Activated T-cell treated with anti-CD3 and anti-CD28 coated beads for 4 hours (primary cell): ENCODE measurements around the gene BNC1.

ENCODE experiments used
- DNase-seq: peaks from one replicate; pipeline ENCODE4 v3.0.0-alpha.2; 2020

Gene BNC1, protein sequence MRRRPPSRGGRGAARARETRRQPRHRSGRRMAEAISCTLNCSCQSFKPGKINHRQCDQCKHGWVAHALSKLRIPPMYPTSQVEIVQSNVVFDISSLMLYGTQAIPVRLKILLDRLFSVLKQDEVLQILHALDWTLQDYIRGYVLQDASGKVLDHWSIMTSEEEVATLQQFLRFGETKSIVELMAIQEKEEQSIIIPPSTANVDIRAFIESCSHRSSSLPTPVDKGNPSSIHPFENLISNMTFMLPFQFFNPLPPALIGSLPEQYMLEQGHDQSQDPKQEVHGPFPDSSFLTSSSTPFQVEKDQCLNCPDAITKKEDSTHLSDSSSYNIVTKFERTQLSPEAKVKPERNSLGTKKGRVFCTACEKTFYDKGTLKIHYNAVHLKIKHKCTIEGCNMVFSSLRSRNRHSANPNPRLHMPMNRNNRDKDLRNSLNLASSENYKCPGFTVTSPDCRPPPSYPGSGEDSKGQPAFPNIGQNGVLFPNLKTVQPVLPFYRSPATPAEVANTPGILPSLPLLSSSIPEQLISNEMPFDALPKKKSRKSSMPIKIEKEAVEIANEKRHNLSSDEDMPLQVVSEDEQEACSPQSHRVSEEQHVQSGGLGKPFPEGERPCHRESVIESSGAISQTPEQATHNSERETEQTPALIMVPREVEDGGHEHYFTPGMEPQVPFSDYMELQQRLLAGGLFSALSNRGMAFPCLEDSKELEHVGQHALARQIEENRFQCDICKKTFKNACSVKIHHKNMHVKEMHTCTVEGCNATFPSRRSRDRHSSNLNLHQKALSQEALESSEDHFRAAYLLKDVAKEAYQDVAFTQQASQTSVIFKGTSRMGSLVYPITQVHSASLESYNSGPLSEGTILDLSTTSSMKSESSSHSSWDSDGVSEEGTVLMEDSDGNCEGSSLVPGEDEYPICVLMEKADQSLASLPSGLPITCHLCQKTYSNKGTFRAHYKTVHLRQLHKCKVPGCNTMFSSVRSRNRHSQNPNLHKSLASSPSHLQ

DNA sequence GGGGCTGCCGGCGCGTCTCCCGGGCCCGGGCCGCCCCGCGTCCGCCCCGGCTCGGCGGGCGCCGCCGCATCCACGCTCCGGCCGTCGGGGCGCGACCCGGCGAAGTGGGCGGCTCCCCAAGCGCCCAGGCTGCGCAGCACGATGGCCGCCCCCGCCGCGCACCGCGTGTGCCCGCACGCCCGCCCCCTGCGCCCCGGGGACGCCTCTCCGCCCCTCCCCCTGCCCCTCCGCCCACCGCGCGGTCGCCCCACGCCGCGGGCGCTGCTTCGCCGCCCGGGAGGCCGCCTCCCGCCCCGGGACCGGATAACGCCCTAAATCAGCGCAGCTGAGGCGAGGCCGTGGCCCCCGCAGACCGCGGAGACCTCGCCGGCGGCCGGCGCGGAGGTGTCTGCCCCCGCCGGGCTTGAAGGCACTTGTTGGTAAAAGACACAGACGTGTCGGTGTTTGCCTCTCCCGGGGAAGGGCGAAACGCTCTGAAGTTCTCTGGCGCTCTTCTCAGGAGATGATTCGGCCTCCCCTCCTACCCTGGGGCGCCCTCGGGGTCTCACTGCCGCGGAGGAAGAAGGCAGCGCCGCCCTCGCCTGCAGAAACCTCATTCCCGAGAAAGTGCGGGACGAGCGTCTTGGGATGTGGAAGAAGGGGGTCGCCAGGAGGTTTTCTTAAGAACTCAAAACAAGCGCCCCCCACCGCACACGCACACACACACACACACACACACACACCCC is at the start of gene BNC1:
BNC1 (minus strand) TSS at position 106 of the 725 bp plus-strand sequence; CDS start at position 70, 36 bp downstream.
- no peak for DNase-seq

GRCh38 chr15:83327041-83327440 is 42.6 kb upstream of the BNC1 start:
- DNase-seq = no peak

DNA sequence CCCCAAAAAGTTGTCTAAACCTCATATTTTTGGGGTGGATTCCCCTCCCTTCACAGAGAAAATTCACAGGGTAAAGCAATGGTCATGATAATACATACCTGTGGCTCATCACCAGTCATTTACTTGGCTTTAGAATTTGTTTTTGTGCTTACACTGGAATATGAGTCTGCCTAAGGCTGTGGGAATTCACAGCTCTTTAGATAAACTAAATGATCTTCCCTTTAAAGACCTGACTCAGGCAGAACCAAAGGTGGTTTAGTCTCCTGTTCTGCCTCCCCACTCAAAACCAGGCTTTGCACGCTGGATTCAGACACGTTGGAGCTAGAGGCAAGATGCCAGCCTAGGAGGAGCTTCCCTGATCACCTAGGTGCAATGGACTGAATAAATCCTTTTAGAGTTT is 40.3 kb upstream of the BNC1 start:
- DNase-seq = no peak

DNA sequence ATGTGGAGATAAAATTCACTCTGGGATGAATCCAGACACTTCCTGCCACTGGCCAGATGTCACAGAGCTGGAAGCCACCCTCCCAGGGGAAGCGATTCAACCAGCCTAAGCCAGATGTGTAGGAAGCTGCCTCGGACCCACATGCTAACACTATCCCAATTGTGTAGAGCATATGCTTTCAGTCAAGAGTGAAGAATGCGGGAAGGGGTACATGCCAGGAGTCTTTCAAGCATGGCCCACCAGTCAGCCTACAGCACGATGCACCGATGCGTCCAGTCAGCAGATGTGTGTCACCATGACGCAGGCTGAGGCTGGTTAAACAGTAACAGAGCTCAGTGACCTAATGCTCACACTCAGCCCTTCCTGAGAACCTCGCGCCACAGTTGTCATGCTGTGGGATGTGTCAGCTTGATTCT is 38.8 kb upstream of the BNC1 start:
- no peak for DNase-seq

DNA sequence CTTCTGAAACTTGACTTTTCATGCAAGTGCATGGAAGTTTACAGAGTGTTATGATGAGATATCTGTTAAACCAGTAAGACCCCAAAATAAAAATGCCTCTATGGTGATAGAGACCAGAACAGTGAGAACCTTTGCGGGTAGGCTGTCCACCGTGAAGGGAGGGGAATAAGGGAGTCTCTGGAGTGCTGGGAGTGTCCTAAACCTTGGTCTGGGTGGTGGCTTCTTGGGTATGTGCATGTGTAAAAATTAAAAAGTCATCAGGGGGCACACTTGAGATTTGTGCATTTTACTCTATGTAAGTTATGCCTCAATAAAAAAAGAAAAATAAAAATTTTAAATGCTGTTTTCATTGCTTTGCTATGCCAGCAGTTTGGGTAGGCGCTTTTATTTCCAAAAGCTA is 38.2 kb upstream of the BNC1 start:
- DNase-seq = no peak

GRCh38 chr15:83322061-83322460 is 37.6 kb upstream of the BNC1 start:
- DNase-seq = no peak

- DNase-seq = no peak
Observed at GRCh38 chr15:83320844-83321243, 36.4 kb upstream of the BNC1 start.

GRCh38 chr15:83320404-83320803 is 35.9 kb upstream of the BNC1 start:
- no peak for DNase-seq

DNA sequence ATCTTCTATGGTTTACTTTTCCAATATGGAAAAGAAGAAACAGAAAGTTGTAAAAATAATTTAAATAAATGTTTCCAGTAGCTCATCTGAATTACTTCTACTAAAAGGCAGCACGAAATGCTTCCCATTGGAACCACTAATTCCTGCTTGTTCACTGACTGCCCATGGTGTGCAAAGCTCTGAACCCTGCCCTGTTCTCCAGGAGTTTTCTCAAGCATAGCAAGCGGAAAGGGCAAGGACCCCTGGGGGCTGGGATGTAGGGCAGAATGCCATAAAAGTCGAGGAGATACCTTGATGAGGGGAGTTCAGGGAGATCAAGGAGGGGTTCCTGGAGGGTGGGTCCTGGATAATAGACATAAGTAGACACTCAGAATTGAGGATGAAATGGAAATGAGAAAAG is 35.3 kb upstream of the BNC1 start:
- DNase-seq = no peak

- no peak for DNase-seq
Observed at GRCh38 chr15:83318861-83319415, 34.5 kb upstream of the BNC1 start.

GRCh38 chr15:83318036-83318435 is 33.6 kb upstream of the BNC1 start:
- no peak for DNase-seq

DNA sequence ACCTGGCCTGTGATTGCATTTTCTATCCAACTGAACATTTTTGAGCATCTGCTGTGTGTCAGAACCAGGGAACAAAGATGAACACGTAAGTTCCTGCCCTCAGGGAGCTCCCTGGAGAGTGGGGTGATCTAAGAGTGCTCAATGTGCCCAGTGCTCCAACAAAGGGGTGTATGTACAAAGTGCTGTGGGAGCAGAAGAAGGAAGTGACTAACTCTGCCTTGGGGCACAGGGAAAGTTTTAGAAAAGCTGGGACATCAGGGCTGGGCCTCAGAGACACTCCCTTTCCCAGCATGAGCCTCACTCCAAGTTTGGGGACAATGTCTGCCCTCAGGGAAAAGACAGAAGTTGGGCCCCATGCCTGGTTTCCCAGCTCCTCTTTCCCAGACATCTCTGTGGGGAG is 27.6 kb upstream of the BNC1 start:
- DNase-seq = no peak

DNA sequence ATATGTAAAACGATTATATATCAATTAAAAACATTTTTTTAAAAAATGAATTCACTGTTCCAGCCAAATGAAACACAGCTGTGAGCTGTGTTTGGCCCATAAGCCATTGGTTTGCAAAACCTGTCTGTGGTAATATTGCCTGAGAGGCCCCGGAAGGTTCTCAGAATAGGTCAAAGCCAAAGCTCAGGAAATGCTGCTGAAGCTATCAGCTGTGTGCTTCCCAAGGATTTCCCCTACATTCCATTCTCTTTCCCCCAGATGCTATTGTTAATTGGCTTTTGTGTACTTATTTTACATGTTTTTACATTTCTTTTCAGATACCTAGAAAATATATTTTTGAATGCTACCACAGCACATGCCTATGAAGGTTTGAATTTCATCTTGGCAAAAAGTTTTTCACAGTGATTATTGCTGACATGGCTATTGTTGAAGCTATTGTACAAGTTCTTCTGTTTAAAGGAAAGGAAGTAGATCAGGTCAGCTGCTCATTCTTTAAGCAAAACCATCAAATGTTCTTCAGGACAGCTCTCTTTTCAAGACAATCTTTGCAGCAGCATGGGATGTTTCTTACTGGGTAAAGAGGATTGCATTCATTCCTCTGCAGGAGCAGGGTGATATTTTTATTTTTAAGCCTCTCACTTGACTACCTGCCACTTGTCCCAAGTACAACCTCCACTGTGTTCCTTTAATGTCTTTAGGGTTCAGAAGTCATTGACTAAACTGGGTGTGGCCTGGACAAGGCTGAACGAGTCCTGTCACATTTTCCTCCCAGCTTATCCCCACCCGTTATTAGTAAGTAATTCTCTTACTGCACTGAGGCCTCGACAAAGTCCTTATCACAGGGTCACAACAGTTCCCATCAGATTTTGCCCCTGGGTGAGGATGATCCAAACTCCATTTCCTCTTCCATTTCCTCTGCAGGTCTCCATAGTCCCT is 26.3 kb upstream of the BNC1 start:
- DNase-seq = no peak

DNA sequence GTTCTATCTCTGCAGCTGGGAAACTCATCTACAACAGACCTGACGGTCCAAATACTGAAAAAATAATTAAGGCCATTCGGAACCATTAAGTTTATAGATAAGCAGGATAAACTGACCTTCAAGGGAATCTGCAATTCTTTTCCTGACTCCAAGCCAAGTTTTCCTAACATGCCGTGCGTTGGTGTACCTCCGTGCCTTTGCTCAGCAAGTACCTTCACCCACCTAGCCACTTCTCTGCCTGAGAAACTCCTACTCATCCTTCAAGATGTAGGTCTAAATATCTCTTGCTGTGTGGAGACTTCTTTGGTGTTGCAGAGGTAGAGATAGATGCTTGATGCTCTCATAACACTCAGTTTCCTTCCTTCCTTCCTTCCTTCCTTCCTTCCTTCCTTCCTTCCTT is 24.2 kb upstream of the BNC1 start:
- no peak for DNase-seq

GRCh38 chr15:83306561-83306960 is 22.1 kb upstream of the BNC1 start:
- no peak for DNase-seq

DNA sequence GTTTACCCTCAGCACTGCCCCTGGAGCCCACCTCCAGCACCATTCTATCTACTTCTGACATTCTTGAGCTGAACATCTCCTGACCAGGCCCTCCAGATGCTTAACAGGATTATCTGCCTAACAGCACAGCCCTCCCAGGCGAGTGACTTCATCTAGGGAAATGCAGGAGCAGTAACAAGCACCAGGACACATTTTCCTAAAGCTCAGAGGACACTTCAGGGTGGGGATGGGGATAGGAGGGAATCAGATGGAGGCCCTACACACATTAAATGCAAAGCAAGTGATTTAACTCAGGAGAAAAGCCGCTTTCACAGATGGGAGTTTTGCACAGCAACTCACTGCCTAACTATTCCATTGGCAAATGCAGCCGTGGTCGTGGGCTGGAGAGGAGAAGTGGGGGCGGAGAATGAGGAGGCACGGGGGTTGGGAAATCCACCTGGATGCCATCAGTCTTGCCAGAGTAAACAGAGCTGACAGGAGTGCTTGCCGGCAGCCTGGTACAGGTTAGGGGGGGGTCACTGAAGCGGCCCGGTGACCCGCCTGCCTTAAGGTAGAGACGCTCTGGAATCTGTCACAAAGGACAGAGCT is 21.3 kb upstream of the BNC1 start:
- DNase-seq = no peak

GRCh38 chr15:83304861-83305703 is 20.6 kb upstream of the BNC1 start:
- DNase-seq = no peak

DNA sequence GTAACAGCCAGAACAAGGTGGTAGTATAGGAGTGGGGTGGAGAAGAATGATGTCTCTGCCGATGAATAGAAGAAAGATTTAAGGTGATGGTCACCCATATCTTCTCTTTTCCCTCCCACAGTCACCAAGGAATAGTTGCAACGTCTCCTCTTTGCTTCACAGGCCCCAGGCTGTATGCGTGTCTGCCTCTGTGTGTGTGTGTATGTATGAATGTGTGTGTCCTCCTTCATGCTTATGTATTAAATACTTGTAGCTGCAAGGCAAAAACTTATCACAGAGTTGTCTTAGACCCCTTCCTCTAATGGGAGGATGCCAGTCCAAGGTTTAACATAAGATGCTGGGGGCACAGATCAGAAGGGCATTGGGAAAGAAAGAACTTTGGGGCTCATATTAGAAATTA is 19.1 kb upstream of the BNC1 start:
- no peak for DNase-seq

GRCh38 chr15:83300826-83301225 is 16.4 kb upstream of the BNC1 start:
- DNase-seq = no peak

DNA sequence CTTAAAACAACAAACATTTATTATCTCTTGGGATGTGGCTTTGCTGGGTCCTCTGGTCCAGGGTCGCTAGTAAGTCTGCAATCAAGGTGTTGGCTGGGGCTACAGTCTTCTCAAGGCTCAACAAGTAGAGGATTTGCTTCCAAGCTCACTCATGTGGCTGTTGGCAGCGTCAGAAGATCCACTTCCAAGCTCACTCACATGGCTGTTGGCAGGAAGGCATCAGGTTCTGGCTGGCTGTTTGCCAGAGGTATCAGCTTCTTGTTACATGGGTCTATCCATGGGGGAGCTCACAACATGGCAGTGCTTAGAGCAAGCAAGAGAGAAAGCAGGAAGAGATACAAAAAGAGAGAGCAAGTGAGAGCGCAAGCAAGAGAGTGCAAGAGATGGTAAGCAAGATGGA is 15.0 kb upstream of the BNC1 start:
- DNase-seq = no peak
